OCI-LY3 (cell line): Measurements from ENCODE around the gene SDK1.

Experiments used
- H2AFZ ChIP-seq: fragments of 200-600, 300-600 bp; shearing (Covaris generic); 2 replicates; pipeline ENCODE4 v1.6.0; 2014; ENCODE audit warnings: antibody characterized with exemption, low read depth, low read length
- H3K27ac ChIP-seq: fragments of 200-600, 300-600 bp; sonication (generic); 2 replicates; pipeline ENCODE4 v1.5.1; 2014; ENCODE audit warnings: mild to moderate bottlenecking, low read length, moderate library complexity, mixed read lengths
- H3K27me3 ChIP-seq: fragments of 200-600, 300-600 bp; sonication (generic); 2 replicates; pipeline ENCODE4 v1.6.1; 2014; ENCODE audit warnings: low read depth, low read length, mixed read lengths
- H3K36me3 ChIP-seq: fragments of 200-600, 300-600 bp; sonication (generic); replicated peaks from 2 replicates; pipeline ENCODE3; 2014; ENCODE audit warnings: low read depth, low read length, mixed read lengths
- H3K4me1 ChIP-seq: fragments of 300-600, 200-600 bp; sonication (generic); 2 replicates; pipeline ENCODE4 v1.6.1; 2014; ENCODE audit warnings: low read length, mixed read lengths
- H3K4me2 ChIP-seq: fragments of 200-600, 300-600 bp; sonication (generic); 2 replicates; pipeline ENCODE4 v1.6.1; 2014; ENCODE audit warnings: low read length, mixed read lengths
- H3K4me3 ChIP-seq: fragments of 300-600, 200-600 bp; sonication (generic); 2 replicates; pipeline ENCODE4 v1.5.1; 2014; ENCODE audit warnings: antibody characterized with exemption, mild to moderate bottlenecking, low read length, moderate library complexity
- H3K79me2 ChIP-seq: fragments of 300-600, 200-600 bp; shearing (Covaris generic); 2 replicates; pipeline ENCODE4 v1.6.1; 2014; ENCODE audit warnings: mild to moderate bottlenecking, low read length, mixed read lengths
- H3K9ac ChIP-seq: fragments of 300-600, 200-600 bp; shearing (Covaris generic); 2 replicates; pipeline ENCODE4 v1.6.0; 2014; ENCODE audit warnings: mild to moderate bottlenecking, low read length, moderate library complexity
- H3K9me3 ChIP-seq: fragments of 200-600, 300-600 bp; shearing (Covaris generic); 2 replicates; pipeline ENCODE4 v1.6.1; 2014; ENCODE audit warnings: low read length, mixed read lengths; ENCODE audit not compliant: insufficient read depth
- H4K20me1 ChIP-seq: fragments of 200-600, 300-600 bp; sonication (generic); 2 replicates; pipeline ENCODE4 v1.6.1; 2016; ENCODE audit warnings: low read length, mixed read lengths; ENCODE audit not compliant: insufficient read depth
- CTCF ChIP-seq: fragments of 200-600, 300-600 bp; sonication (generic); IDR thresholded peaks from 2 replicates; pipeline ENCODE4 v1.5.1; 2014; ENCODE audit warnings: antibody characterized with exemption, low read length, low read depth
- EZH2phosphoT487 ChIP-seq: fragments of 200-600 bp; shearing (Covaris generic); IDR thresholded peaks from 2 replicates; pipeline ENCODE4 v1.6.1; 2018; ENCODE audit warnings: antibody characterized with exemption, mixed run types, low read depth

The SDK1 gene

DNA sequence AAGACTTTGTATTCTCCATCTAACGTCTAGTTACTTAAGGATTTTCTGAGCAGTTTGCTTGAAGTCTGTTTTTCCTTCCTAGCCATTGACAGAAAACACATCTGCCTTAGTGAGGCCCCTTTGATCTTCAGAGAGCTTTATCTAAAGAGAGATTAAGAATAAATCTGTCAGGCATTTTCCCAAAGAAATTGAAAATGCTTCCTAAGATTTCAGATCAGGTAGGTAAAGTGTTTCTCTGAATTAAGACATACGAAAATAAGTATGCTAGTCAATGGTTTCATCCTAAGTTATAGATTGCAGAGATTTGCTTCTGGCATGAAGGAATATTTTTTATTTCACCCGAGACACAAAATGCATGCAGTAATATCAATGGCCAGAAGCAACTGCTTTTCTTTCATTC is 168.6 kb downstream of the SDK1 start:
- Histone ChIP-seq H3K27me3 (no peaks in the 10 kb centered on the region), H3K36me3 (no peaks in the 10 kb centered on the region), H3K4me1 (no peaks in the 10 kb centered on the region), H2AFZ (no peak overlapping the region), H3K4me3 (no peak overlapping the region), H3K9me3 (no peaks in the 10 kb centered on the region), H3K27ac (no peak overlapping the region), H3K4me2 (no peak overlapping the region), H3K79me2 (no peaks in the 10 kb centered on the region), H3K9ac (no peak overlapping the region), H4K20me1 (no peaks in the 10 kb centered on the region)
- TF ChIP-seq EZH2phosphoT487, result no peak
- TF ChIP-seq CTCF, result no peak

- no peak overlapping the region for H3K27ac ChIP-seq
- H4K20me1 ChIP-seq, result no peaks in the 10 kb centered on the region
- no peaks in the 10 kb centered on the region for H3K4me1 ChIP-seq
- no peak for TF ChIP-seq CTCF
- TF ChIP-seq EZH2phosphoT487, result no peak
- no peak overlapping the region for H3K4me3 ChIP-seq
- no peaks in the 10 kb centered on the region for H3K9me3 ChIP-seq
- H2AFZ ChIP-seq, result no peak overlapping the region
- no peak overlapping the region for H3K4me2 ChIP-seq
- H3K27me3 ChIP-seq, result no peaks in the 10 kb centered on the region
- H3K79me2 ChIP-seq, result no peaks in the 10 kb centered on the region
- H3K36me3 ChIP-seq, result no peaks in the 10 kb centered on the region
- no peak overlapping the region for H3K9ac ChIP-seq
These were observed 179.1 kb downstream of the SDK1 start for GRCh38 chr7:3480197-3480596.

- H2AFZ ChIP-seq, result no peak overlapping the region
- H3K27me3 ChIP-seq, result no peaks in the 10 kb centered on the region
- no peak overlapping the region for H3K4me3 ChIP-seq
- no peak overlapping the region for H3K4me2 ChIP-seq
- H3K4me1 ChIP-seq, result no peaks in the 10 kb centered on the region
- H3K36me3 ChIP-seq, result no peaks in the 10 kb centered on the region
- H3K27ac ChIP-seq, result no peak overlapping the region
- TF ChIP-seq EZH2phosphoT487 (no peak), CTCF (no peak)
- H3K79me2 ChIP-seq, result no peaks in the 10 kb centered on the region
- H3K9ac ChIP-seq, result no peak overlapping the region
- no peaks in the 10 kb centered on the region for H3K9me3 ChIP-seq
- H4K20me1 ChIP-seq, result no peaks in the 10 kb centered on the region
These were observed 180.4 kb downstream of the SDK1 start for GRCh38 chr7:3481435-3481834.

DNA sequence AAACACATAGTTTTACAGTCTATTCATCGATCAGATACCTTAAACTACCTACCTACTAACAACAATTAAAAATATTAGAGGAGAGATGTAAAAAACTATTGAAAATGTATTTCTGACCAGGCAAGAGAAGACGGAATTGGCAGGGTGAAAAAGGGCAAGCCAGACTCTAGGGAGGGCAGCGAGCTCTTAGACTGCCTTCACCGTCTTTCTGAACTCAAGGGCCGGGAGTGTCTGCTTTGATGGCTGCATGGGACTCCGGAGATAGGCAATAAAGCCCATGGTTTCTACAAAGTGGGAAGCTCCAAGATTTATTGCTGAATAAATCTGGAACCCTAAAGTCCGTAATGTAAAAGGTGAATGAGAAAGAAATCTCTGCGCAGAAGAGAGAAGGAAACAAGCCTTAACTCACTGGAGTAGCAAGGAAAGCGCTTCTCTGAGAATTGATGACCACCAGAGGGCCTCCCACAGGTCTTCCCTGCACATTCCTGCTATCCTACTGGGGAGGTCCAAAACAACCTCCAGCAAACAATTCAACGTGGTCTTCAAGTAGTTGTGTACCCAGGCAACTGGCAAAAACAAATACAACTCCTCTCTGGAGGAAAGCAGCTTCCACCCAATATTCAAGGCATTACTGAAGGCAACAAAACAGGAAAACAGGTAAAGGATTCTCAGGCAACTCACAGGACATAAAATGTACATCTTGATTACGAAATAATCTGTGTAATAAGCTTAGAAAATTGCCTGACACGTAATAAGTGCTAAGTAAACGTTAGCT is 181.3 kb downstream of the SDK1 start:
- no peak overlapping the region for H2AFZ ChIP-seq
- no peaks in the 10 kb centered on the region for H3K9me3 ChIP-seq
- H4K20me1 ChIP-seq, result no peaks in the 10 kb centered on the region
- no peaks in the 10 kb centered on the region for H3K36me3 ChIP-seq
- no peaks in the 10 kb centered on the region for H3K4me1 ChIP-seq
- no peak overlapping the region for H3K27ac ChIP-seq
- H3K79me2 ChIP-seq, result no peaks in the 10 kb centered on the region
- no peaks in the 10 kb centered on the region for H3K27me3 ChIP-seq
- H3K9ac ChIP-seq, result no peak overlapping the region
- no peak overlapping the region for H3K4me3 ChIP-seq
- TF ChIP-seq EZH2phosphoT487, result no peak
- peak; percentile 30; the same call in 1 of the 2 replicates for TF ChIP-seq CTCF
- no peak overlapping the region for H3K4me2 ChIP-seq
